HEK293 (cell line): ENCODE measurements around the gene SARM1.

ENCODE experiments used
- ATF2 ChIP-seq: fragments of 450-650 bp; formaldehyde crosslinking; IDR thresholded peaks from 2 replicates; pipeline ENCODE4 v1.5.1; 2016; ENCODE audit warnings: missing biosample characterization, missing genetic modification characterization, low read depth
- BCL6B ChIP-seq: fragments of 450-650 bp; formaldehyde crosslinking; IDR thresholded peaks from 2 replicates; pipeline ENCODE4 v1.5.1; 2017; ENCODE audit warnings: missing biosample characterization, missing genetic modification characterization
- EGR2 ChIP-seq: fragments of 450-650 bp; formaldehyde crosslinking; IDR thresholded peaks from 2 replicates; pipeline ENCODE4 v1.5.1; 2016; ENCODE audit warnings: low read depth, missing biosample characterization, missing genetic modification characterization
- FEZF1 ChIP-seq: fragments of 450-650 bp; formaldehyde crosslinking; IDR thresholded peaks from 2 replicates; pipeline ENCODE4 v1.5.1; 2016; ENCODE audit warnings: missing biosample characterization, missing genetic modification characterization
- GLI2 ChIP-seq: fragments of 450-650 bp; formaldehyde crosslinking; IDR thresholded peaks from 2 replicates; pipeline ENCODE4; 2017; ENCODE audit warnings: missing biosample characterization, missing genetic modification characterization, low read depth, borderline replicate concordance
- GLIS2 ChIP-seq: fragments of 450-650 bp; formaldehyde crosslinking; IDR thresholded peaks from 2 replicates; pipeline ENCODE4 v1.5.1; 2016; ENCODE audit warnings: missing biosample characterization, missing genetic modification characterization
- KLF16 ChIP-seq: fragments of 450-650 bp; formaldehyde crosslinking; IDR thresholded peaks from 2 replicates; pipeline ENCODE4 v1.5.1; 2017; ENCODE audit warnings: missing biosample characterization, missing genetic modification characterization
- MEIS1 ChIP-seq: sonication (generic); formaldehyde crosslinking; IDR thresholded peaks from 2 replicates; pipeline ENCODE4 v1.8.1; 2022; ENCODE audit warnings: missing genetic modification reagents, mild to moderate bottlenecking, borderline replicate concordance
- MZF1 ChIP-seq: fragments of 450-650 bp; formaldehyde crosslinking; IDR thresholded peaks from 2 replicates; pipeline ENCODE4 v1.5.1; 2017; ENCODE audit warnings: missing biosample characterization, missing genetic modification characterization, borderline replicate concordance
- WT1 ChIP-seq: fragments of 450-650 bp; formaldehyde crosslinking; IDR thresholded peaks from 2 replicates; pipeline ENCODE4 v1.5.1; 2016; ENCODE audit warnings: missing biosample characterization, missing genetic modification characterization
- ZBTB11 ChIP-seq: fragments of 450-650 bp; formaldehyde crosslinking; conservative IDR thresholded peaks from 2 replicates; pipeline ENCODE4 v1.5.1; 2016; ENCODE audit warnings: low read depth, missing biosample characterization, missing genetic modification characterization
- ZFP3 ChIP-seq: fragments of 450-650 bp; formaldehyde crosslinking; IDR thresholded peaks from 2 replicates; pipeline ENCODE4 v1.5.1; 2016; ENCODE audit warnings: low read depth, missing biosample characterization, missing genetic modification characterization
- ZNF112 ChIP-seq: fragments of 450-650 bp; formaldehyde crosslinking; IDR thresholded peaks from 2 replicates; pipeline ENCODE4 v1.5.0; 2017; ENCODE audit warnings: missing biosample characterization, missing genetic modification characterization
- ZNF138 ChIP-seq: fragments of 450-650 bp; formaldehyde crosslinking; IDR thresholded peaks from 2 replicates; pipeline ENCODE4 v1.5.1; 2016; ENCODE audit warnings: missing biosample characterization, missing genetic modification characterization, borderline replicate concordance
- ZNF148 ChIP-seq: fragments of 450-650 bp; formaldehyde crosslinking; IDR thresholded peaks from 2 replicates; pipeline ENCODE4 v1.5.0; 2017; ENCODE audit warnings: missing biosample characterization, missing genetic modification characterization, borderline replicate concordance
- ZNF169 ChIP-seq: fragments of 450-650 bp; formaldehyde crosslinking; IDR thresholded peaks from 2 replicates; pipeline ENCODE4 v1.5.1; 2016; ENCODE audit warnings: missing biosample characterization, missing genetic modification characterization
- ZNF184 ChIP-seq: fragments of 450-650 bp; IDR thresholded peaks from 2 replicates; pipeline ENCODE4 v1.5.1; 2018; ENCODE audit warnings: missing biosample characterization, mild to moderate bottlenecking, missing genetic modification characterization
- ZNF266 ChIP-seq: fragments of 450-650 bp; formaldehyde crosslinking; IDR thresholded peaks from 2 replicates; pipeline ENCODE4 v1.5.1; 2016; ENCODE audit warnings: missing biosample characterization, missing genetic modification characterization, low read depth
- ZNF292 ChIP-seq: fragments of 450-650 bp; formaldehyde crosslinking; IDR thresholded peaks from 2 replicates; pipeline ENCODE4 v1.5.1; 2016; ENCODE audit warnings: low read depth, missing biosample characterization, missing genetic modification characterization, borderline replicate concordance
- ZNF341 ChIP-seq: fragments of 450-650 bp; formaldehyde crosslinking; IDR thresholded peaks from 2 replicates; pipeline ENCODE4; 2016; ENCODE audit warnings: low read depth, missing biosample characterization, missing genetic modification characterization
- ZNF510 ChIP-seq: fragments of 450-650 bp; formaldehyde crosslinking; IDR thresholded peaks from 2 replicates; pipeline ENCODE4 v1.5.1; 2018; ENCODE audit warnings: mild to moderate bottlenecking, missing genetic modification characterization, missing biosample characterization; ENCODE audit not compliant: insufficient replicate concordance
- ZNF514 ChIP-seq: fragments of 450-650 bp; formaldehyde crosslinking; IDR thresholded peaks from 2 replicates; pipeline ENCODE4 v1.5.1; 2016; ENCODE audit warnings: missing biosample characterization, missing genetic modification characterization
- ZNF549 ChIP-seq: fragments of 450-650 bp; IDR thresholded peaks from 2 replicates; pipeline ENCODE4 v1.5.1; 2018; ENCODE audit warnings: missing biosample characterization, missing genetic modification characterization, mild to moderate bottlenecking, inconsistent platforms, moderate library complexity
- ZNF585B ChIP-seq: fragments of 450-650 bp; formaldehyde crosslinking; IDR thresholded peaks from 2 replicates; pipeline ENCODE4 v1.5.1; 2016; ENCODE audit warnings: missing biosample characterization, missing genetic modification characterization
- ZNF621 ChIP-seq: fragments of 450-650 bp; formaldehyde crosslinking; IDR thresholded peaks from 2 replicates; pipeline ENCODE4 v1.5.1; 2017; ENCODE audit warnings: missing biosample characterization, missing genetic modification characterization
- ZNF701 ChIP-seq: fragments of 450-650 bp; formaldehyde crosslinking; IDR thresholded peaks from 2 replicates; pipeline ENCODE4 v1.5.1; 2016; ENCODE audit warnings: missing biosample characterization, missing genetic modification characterization
- ZNF747 ChIP-seq: fragments of 450-650 bp; formaldehyde crosslinking; IDR thresholded peaks from 2 replicates; pipeline ENCODE4 v1.5.1; 2016; ENCODE audit warnings: missing biosample characterization, missing genetic modification characterization
- ZNF776 ChIP-seq: fragments of 450-650 bp; formaldehyde crosslinking; IDR thresholded peaks from 2 replicates; pipeline ENCODE4 v1.5.0; 2017; ENCODE audit warnings: missing biosample characterization, missing genetic modification characterization, borderline replicate concordance
- ZNF785 ChIP-seq: fragments of 450-650 bp; formaldehyde crosslinking; IDR thresholded peaks from 2 replicates; pipeline ENCODE4 v1.5.1; 2016; ENCODE audit warnings: missing biosample characterization, missing genetic modification characterization
- ZNF843 ChIP-seq: fragments of 450-650 bp; formaldehyde crosslinking; IDR thresholded peaks from 2 replicates; pipeline ENCODE4 v1.5.1; 2016; ENCODE audit warnings: missing biosample characterization, missing genetic modification characterization

SARM1 gene

GRCh38 chr17:28335201-28335958 lies 36.1 kb upstream of the SARM1 start, which contains the start of the genes IFT20 and TNFAIP1 (continued):
- TF ChIP-seq ATF2 (tag by site-specific recombination) (peak; percentile 100), BCL6B (tag by site-specific recombination) (no peak), ZNF585B (tag by site-specific recombination) (no peak), ZNF785 (tag by site-specific recombination) (no peak), ZFP3 (tag by site-specific recombination) (no peak), MEIS1 (CRISPR knock-in tag) (no peak), WT1 (no peak), ZNF747 (tag by site-specific recombination) (no peak), ZNF549 (tag by site-specific recombination) (no peak), EGR2 (tag by site-specific recombination) (peak; percentile 88; the same call in 1 of the 2 replicates), KLF16 (tag by site-specific recombination) (peak; percentile 92), GLIS2 (tag by site-specific recombination) (peak; percentile 80), GLI2 (tag by site-specific recombination) (no peak), ZNF292 (tag by site-specific recombination) (no peak), ZNF510 (tag by site-specific recombination) (no peak), ZNF514 (tag by site-specific recombination) (no peak), ZNF138 (no peak), ZNF184 (tag by site-specific recombination) (no peak), ZNF341 (tag by site-specific recombination) (no peak), MZF1 (tag by site-specific recombination) (no peak), ZNF169 (tag by site-specific recombination) (0 out of 2 replicates have a peak, but pooled peaks have one; percentile 27), ZBTB11 (tag by site-specific recombination) (peak; percentile 90), ZNF621 (tag by site-specific recombination) (no peak), ZNF776 (tag by site-specific recombination) (no peak), ZNF701 (tag by site-specific recombination) (no peak), ZNF843 (tag by site-specific recombination) (0 out of 2 replicates have a peak, but pooled peaks have one; percentile 24), FEZF1 (tag by site-specific recombination) (no peak), ZNF148 (0 out of 2 replicates have a peak, but pooled peaks have one; percentile 61), ZNF112 (no peak), ZNF266 (tag by site-specific recombination) (no peak)
